CD8-positive, alpha-beta memory T cell (primary cell): Measurements from ENCODE around the gene ZNF615. TPM values are rescaled to one million over a fixed set of nuclear protein-coding genes. Genes with fewer than 3 reads are reported as not detected.
A peak's percentile ranks its signal among the peaks of the same experiment; 100 is the strongest.
"Not testable (repeated sequence)": the region's sequence is repeated elsewhere in the genome, so short reads cannot be mapped to it uniquely, and the experiment has no call there.

ENCODE experiments used
- CTCF ChIA-PET: fragments of 350-600 bp; sonication (Branson Sonifier 250); formaldehyde crosslinking; loops from one replicate; lab custom pipeline; 2021; ENCODE audit warnings: antibody characterized with exemption; lab: Charles Lee
- POLR2A ChIA-PET: fragments of 350-600 bp; sonication (Branson Sonifier 250); formaldehyde crosslinking; loops from one replicate; lab custom pipeline; 2021; ENCODE audit warnings: antibody characterized with exemption; lab: Charles Lee
- DNase-seq, 5 donors: peaks; one replicate each; pipeline versions ENCODE4 v3.0.0 to v3.0.0-alpha.2; 2020 to 2022; ENCODE audit warnings: mixed read lengths in 1 of 5
- H3K27ac ChIP-seq: one replicate; pipeline ENCODE4 v1.7.0; 2013; ENCODE audit warnings: low read depth, mild to moderate bottlenecking, low read length, moderate library complexity
- H3K27me3 ChIP-seq: 2 replicates; pipeline ENCODE4 v1.7.0; 2013; ENCODE audit warnings: low read length, mild to moderate bottlenecking; ENCODE audit not compliant: insufficient read depth, poor library complexity, severe bottlenecking
- H3K36me3 ChIP-seq: 2 replicates; pipeline ENCODE4 v1.7.0; 2013; ENCODE audit warnings: mild to moderate bottlenecking, low read length, moderate library complexity; ENCODE audit not compliant: insufficient read depth
- H3K4me1 ChIP-seq: 2 replicates; pipeline ENCODE4 v1.7.0; 2013; ENCODE audit warnings: mild to moderate bottlenecking, low read length, moderate library complexity; ENCODE audit not compliant: insufficient read depth
- H3K4me3 ChIP-seq: 2 replicates; pipeline ENCODE4 v1.7.0; 2013; ENCODE audit warnings: mild to moderate bottlenecking, low read length
- H3K9me3 ChIP-seq: 2 replicates; pipeline ENCODE4 v1.7.0; 2013; ENCODE audit warnings: mild to moderate bottlenecking, low read length
- H3K27ac Mint-ChIP-seq, 8 donors: one replicate each; pipeline ENCODE4 v1.8.0; 2020 to 2021; ENCODE audit warnings: mixed read lengths in 8 of 8, mild to moderate bottlenecking in 6 of 8, inconsistent platforms in 3 of 8, moderate library complexity in 3 of 8
- H3K27me3 Mint-ChIP-seq, 2 donors: one replicate each; pipeline ENCODE4 v1.8.0; 2020 to 2021; ENCODE audit warnings: mixed read lengths in 2 of 2, mild to moderate bottlenecking in 1 of 2, moderate library complexity in 1 of 2
- H3K36me3 Mint-ChIP-seq, 3 donors: one replicate each; pipeline ENCODE4 v1.8.0; 2020 to 2021; ENCODE audit warnings: mixed read lengths in 3 of 3, inconsistent platforms in 1 of 3, mild to moderate bottlenecking in 1 of 3
- H3K4me1 Mint-ChIP-seq, 3 donors: one replicate each; pipeline ENCODE4 v1.8.0; 2020 to 2021; ENCODE audit warnings: mixed read lengths in 3 of 3, inconsistent platforms in 1 of 3, mild to moderate bottlenecking in 1 of 3
- H3K4me3 Mint-ChIP-seq, 7 donors: one replicate each; pipeline ENCODE4 v1.8.0; 2020 to 2021; ENCODE audit warnings: mixed read lengths in 7 of 7, mild to moderate bottlenecking in 6 of 7, moderate library complexity in 4 of 7, inconsistent platforms in 2 of 7
- H3K9me3 Mint-ChIP-seq, 5 donors: one replicate each; pipeline ENCODE4 v1.8.0; 2020 to 2022; ENCODE audit warnings: mixed read lengths in 5 of 5, mild to moderate bottlenecking in 3 of 5, moderate library complexity in 2 of 5, inconsistent platforms in 1 of 5
- polyA plus RNA-seq: library from polyadenylated mRNA; unstranded; fragments of 300-500 nt; fragmentation: Illumina TruSeq; gene quantifications from one replicate; pipeline ENCODE4 v1.2.3, GENCODE V29; 2021
- total RNA-seq, 2 experiments: library from RNA; stranded (reverse); gene quantifications; one replicate each; pipeline ENCODE4 v1.2.3, GENCODE V29; 2021

Gene ZNF615
- 1 to 10 TPM; 7.6 to 8.8 TPM for total RNA-seq
- polyA plus RNA-seq, result 9.6 TPM

DNA sequence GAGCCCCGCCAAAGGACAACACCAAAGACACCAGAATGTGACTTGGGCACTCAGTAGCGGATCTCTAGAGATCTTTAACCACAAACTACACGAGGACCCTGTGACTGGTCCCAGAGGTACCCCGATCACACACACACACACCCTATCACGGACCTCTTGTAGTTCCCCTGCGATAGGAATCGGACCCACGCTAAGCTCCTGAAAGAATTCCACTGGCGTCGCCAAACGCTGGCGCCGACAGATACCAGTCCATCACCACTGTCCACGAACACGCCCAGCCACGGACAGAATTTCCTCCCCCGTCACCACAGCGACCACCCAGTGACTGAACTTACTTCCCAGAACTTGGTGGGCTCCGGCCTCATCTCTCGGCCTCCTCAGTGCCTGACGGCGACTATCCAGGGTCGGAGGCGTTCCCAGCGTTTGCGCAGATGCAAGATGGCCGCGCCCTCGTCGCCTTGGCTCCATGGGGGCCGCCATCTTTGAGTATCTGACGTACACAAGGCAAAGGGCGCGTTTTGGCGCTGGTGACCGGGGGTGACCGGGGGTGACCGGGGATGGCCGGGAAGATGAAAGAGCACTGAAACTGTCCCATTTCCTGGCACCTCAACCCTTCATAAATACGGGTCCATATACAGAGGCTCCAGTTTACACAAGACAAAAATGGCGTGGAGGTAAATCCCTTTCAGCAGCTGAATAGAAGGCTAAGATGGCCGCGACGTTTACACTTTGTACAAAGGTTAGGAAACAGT, at the start of gene ZNF615:
Gene ZNF615 (minus strand): TSS at position 406 of the 752 bp plus-strand sequence. CDS start 4,500 bp downstream, outside the sequence.
- H3K27ac Mint-ChIP-seq, result peak within 1 kb of the TSS; percentile 64 to 99 (median 96)
- peaks cover 32 to 61% (median 48%) of the 10 kb centered on the region in 5 donors for H3K9me3 Mint-ChIP-seq
- peaks cover 22 to 27% (median 25%) of the 10 kb centered on the region in 3 donors for H3K4me1 Mint-ChIP-seq
- Histone ChIP-seq H3K9me3 (peaks cover 5% of the 10 kb centered on the region), H3K27me3 (no peaks in the 10 kb centered on the region), H3K4me3 (peak within 1 kb of the TSS; percentile 94), H3K4me1 (peaks cover 10% of the 10 kb centered on the region), H3K27ac (peak within 1 kb of the TSS; percentile 91), H3K36me3 (peaks cover 11% of the 10 kb centered on the region)
- no peaks in the 10 kb centered on the region for H3K27me3 Mint-ChIP-seq
- peaks cover 16 to 68% (median 43%) of the 10 kb centered on the region in 3 donors for H3K36me3 Mint-ChIP-seq
- peak within 1 kb of the TSS; percentile 94 to 98 (median 97) for H3K4me3 Mint-ChIP-seq
- ChIA-PET CTCF (interaction anchor here (1.1 kb wide), 1 partner anchor 21 kb away, joined by 3 read pairs; the partner anchor contains the start of gene ZNF350), POLR2A (interaction anchor here (1.0 to 1.8 kb wide), 3 partner anchors 21 to 181 kb away, joined by 3 to 10 read pairs (median 3); partner anchors contain the start of genes PPP2R1A and ZNF432)
- peak; percentile 75 to 90 (median 81) for DNase-seq

DNA sequence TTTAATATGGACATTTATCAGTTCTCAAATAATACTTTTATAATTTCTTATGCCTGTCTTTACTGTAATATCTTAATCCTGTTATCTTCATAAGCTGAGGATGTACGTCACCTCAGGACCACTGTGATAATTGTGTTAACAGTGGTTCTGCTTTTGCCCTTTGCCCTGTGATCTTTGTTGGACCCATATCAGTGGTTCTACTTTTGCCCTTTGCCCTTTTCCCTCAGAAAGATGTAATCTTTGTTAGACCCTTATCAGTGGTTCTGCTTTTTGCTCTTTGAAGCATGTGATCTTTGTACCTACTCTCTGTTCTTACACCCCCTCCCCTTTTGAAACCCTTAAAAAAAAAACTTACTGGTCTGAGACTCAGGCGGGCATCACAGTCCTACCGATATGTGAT, 48.5 kb upstream of the ZNF615 start:
- H3K4me1 Mint-ChIP-seq, H3K4me1 ChIP-seq, H3K27me3 ChIP-seq, H3K27ac ChIP-seq, CTCF ChIA-PET, H3K4me3 ChIP-seq, H3K27me3 Mint-ChIP-seq, H3K4me3 Mint-ChIP-seq, DNase-seq, H3K36me3 ChIP-seq, H3K27ac Mint-ChIP-seq, POLR2A ChIA-PET: not testable (repeated sequence)
- Mint-ChIP-seq H3K36me3 (peaks cover 8 to 82% (median 52%) of the 10 kb centered on the region in 3 donors), H3K9me3 (peaks cover 27 to 95% (median 93%) of the 10 kb centered on the region in 5 donors)
- peaks cover 17% of the 10 kb centered on the region for H3K9me3 ChIP-seq

DNA sequence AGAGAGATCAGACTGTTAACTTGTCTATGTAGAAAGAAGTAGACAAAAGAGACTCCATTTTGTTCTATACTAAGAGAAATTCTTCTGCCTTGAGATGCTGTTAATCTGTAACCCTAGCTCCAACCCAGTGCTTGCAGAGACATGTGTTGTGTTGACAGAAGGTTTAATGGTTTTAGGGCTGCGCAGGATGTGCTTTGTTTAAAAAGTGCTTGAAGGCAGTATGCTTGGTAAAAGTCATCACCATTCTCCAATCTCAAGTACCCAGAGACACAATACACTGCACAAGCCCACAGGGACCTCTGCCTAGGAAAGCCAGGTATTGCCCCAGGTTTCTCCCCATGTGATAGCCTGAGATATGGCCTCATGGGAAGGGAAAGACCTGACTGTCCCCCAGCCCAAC, 43.7 kb upstream of the ZNF615 start:
- H3K4me3 Mint-ChIP-seq, H3K27ac ChIP-seq, H3K4me3 ChIP-seq, H3K27me3 Mint-ChIP-seq, POLR2A ChIA-PET, CTCF ChIA-PET, H3K36me3 ChIP-seq, DNase-seq, H3K27me3 ChIP-seq: not testable (repeated sequence)
- peaks cover 12% of the 10 kb centered on the region for H3K4me1 ChIP-seq
- peaks cover 21 to 29% (median 22%) of the 10 kb centered on the region in 3 donors for H3K4me1 Mint-ChIP-seq
- H3K36me3 Mint-ChIP-seq, result peaks cover 15 to 67% (median 48%) of the 10 kb centered on the region in 3 donors
- peak overlapping the region in 1 of 8 donors; percentile 29 for H3K27ac Mint-ChIP-seq
- H3K9me3 Mint-ChIP-seq, result peaks cover 25 to 69% (median 56%) of the 10 kb centered on the region in 5 donors
- peaks cover 11% of the 10 kb centered on the region for H3K9me3 ChIP-seq

DNA sequence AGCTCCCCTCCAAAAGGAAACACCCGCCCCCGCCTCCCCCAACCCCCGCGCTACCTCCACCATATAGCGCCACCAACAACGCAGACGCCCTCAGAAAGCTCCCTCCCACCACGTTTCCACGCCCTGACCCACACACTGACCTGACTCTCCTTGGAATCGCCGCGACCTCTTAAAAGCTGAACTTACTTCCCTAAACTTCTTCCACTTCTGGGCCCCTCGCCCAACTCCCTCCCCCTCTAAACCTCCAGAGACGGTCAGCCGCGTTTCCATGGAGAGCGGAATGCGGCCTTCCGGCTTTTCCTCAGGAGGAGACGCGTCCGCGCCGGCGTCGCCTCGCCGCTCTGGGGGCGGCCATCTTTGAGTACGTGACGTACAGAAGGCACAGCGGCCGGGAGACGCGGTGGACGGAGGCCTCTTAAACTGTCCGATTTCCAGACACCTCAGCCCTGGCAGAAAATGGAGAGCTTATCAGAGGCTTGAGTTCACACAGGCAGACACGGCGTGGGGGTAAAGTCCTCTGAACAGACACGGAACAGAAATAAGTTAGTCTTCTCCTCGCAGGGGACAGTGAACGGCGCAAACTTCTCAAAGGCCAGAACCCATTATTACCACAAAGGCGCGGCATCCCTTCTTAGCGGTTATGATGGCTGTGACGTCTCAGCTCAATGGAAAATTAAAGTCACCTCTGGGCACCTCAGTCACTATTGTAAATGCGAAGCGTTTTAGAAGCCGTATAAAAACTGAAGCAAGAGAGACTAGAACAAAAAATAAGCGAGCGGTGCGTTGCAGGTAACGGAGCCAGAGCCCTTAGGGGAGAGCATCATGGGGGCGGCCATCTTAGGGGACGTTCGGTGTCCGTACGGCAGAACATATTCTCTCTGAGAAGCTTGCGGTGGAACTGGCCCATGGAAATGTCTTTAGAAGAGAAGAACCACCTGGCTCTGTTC, 40.8 kb upstream of the ZNF615 start, which contains the start of gene ZNF432:
Gene ZNF432 (minus strand): TSS at position 284 of the 947 bp plus-strand sequence. CDS start 1,970 bp downstream, outside the sequence.
- Histone ChIP-seq H3K27ac (peak within 1 kb of the TSS; percentile 98), H3K36me3 (peaks cover 17% of the 10 kb centered on the region), H3K9me3 (peaks cover 11% of the 10 kb centered on the region), H3K4me1 (peaks cover 12% of the 10 kb centered on the region), H3K27me3 (no peaks in the 10 kb centered on the region), H3K4me3 (peak within 1 kb of the TSS; percentile 92)
- Mint-ChIP-seq H3K36me3 (peaks cover 31 to 65% (median 53%) of the 10 kb centered on the region in 3 donors), H3K9me3 (peaks cover 26 to 60% (median 45%) of the 10 kb centered on the region in 5 donors), H3K27ac (peak within 1 kb of the TSS; percentile 96 to 100 (median 99)), H3K27me3 (peaks cover 0 to 1% of the 10 kb centered on the region in 2 donors), H3K4me3 (peak within 1 kb of the TSS; percentile 93 to 100 (median 97)), H3K4me1 (peaks cover 24 to 45% (median 28%) of the 10 kb centered on the region in 3 donors)
- ChIA-PET CTCF (interaction anchor here (0.7 to 1.1 kb wide), 3 partner anchors 15 to 20 kb away, joined by 3 to 5 read pairs (median 3); partner anchors contain the start of gene ZNF614), POLR2A (interaction anchor here (0.5 to 1.9 kb wide), 7 partner anchors 15 to 145 kb away, joined by 3 to 12 read pairs (median 6); partner anchors contain the start of genes PPP2R1A, ZNF614, ZNF615 and ZNF836)
- peak; percentile 70 to 91 (median 80) for DNase-seq

DNA sequence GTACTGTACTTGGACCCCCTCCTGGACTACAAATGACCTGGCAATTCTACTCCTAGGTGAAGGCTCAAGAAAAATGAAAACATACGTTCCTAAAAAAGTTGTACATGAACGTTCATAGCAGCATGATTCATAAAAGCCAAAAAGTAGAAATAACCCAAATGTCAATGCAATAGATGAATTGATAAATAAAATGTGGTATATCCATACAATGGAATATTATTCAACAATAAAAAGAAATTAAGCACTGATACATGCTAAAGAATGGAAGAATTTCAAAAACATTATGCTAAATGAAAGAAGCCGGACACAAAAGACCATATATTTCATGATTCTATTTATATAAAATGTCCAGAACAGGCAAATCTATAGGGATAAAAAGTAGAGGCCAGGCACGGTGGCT, 31.2 kb upstream of the ZNF615 start:
- no peaks in the 10 kb centered on the region for H3K27me3 ChIP-seq
- Mint-ChIP-seq H3K27ac (no peak overlapping the region), H3K9me3 (peaks cover 35 to 94% (median 85%) of the 10 kb centered on the region in 5 donors), H3K36me3 (peaks cover 67 to 93% (median 92%) of the 10 kb centered on the region in 3 donors), H3K4me1 (no peaks in the 10 kb centered on the region), H3K27me3 (no peaks in the 10 kb centered on the region), H3K4me3 (no peak overlapping the region)
- H3K4me1 ChIP-seq, result no peaks in the 10 kb centered on the region
- CTCF ChIA-PET, result no interaction called here
- DNase-seq, result no peak
- H3K36me3 ChIP-seq, result peaks cover 71% of the 10 kb centered on the region
- POLR2A ChIA-PET, result no interaction called here
- H3K9me3 ChIP-seq, result peaks cover 51% of the 10 kb centered on the region
- no peak overlapping the region for H3K27ac ChIP-seq
- H3K4me3 ChIP-seq, result no peak overlapping the region

DNA sequence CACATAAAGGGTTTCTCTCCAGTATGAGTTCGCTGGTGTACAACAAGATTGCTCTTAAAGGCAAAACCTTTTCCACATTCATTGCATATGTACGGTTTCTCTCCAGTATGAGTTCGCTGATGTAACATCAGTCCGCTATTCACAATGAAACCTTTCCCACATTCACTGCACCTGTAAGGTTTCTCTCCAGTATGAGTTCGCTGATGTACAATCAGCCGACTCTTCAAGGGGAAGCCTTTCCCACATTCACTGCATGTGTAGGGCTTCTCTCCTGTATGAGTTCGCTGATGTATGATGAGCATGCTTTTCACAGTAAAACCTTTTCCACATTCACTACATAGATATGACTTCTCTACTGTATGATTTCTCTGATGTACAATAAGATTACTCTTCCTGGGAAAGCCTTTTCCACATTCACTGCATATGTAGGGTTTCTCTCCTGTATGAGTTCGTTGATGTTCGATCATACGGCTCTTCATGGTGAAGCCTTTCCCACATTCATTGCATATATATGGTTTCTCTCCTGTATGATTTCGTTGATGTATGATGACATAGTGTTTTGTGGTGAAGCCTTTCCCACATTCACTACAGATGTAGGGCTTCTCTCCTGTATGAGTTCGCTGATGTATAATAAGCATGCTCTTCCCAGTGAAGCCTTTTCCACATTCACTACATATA, 26.2 kb upstream of the ZNF615 start:
- no peaks in the 10 kb centered on the region for H3K4me1 ChIP-seq
- H3K36me3 ChIP-seq, result peaks cover 42% of the 10 kb centered on the region
- Mint-ChIP-seq H3K27me3 (no peaks in the 10 kb centered on the region), H3K4me1 (no peaks in the 10 kb centered on the region), H3K36me3 (peaks cover 36 to 75% (median 67%) of the 10 kb centered on the region in 3 donors), H3K27ac (no peak overlapping the region), H3K4me3 (no peak overlapping the region), H3K9me3 (peaks cover 41 to 90% (median 90%) of the 10 kb centered on the region in 5 donors)
- peaks cover 76% of the 10 kb centered on the region for H3K9me3 ChIP-seq
- POLR2A ChIA-PET, result no interaction called here
- CTCF ChIA-PET, result no interaction called here
- no peak overlapping the region for H3K27ac ChIP-seq
- DNase-seq, result no peak
- H3K27me3 ChIP-seq, result no peaks in the 10 kb centered on the region
- peak overlapping the region; percentile 35 for H3K4me3 ChIP-seq

DNA sequence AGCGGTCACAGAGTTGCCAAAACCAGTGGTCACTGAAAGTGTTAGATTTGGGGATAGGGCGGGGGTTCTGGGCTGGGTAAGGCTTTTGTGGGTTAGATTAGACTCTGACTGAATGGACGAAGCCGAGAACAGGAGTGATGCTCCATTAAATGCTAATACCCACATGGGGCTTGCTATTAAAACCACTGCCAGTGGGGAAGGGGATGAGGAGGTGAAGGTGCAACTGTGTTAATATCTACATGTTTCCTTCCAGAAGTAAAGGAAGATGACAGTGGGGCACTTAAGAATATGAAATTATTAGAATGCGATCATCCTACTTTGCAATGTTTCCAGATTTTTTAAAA, 20.7 kb upstream of the ZNF615 start:
- H3K27ac Mint-ChIP-seq, result peak overlapping the region; percentile 90 to 99 (median 96)
- H3K4me1 Mint-ChIP-seq, result peaks cover 22 to 36% (median 34%) of the 10 kb centered on the region in 3 donors
- POLR2A ChIA-PET, result interaction anchor here (0.7 to 1.6 kb wide), 4 partner anchors 20 to 42 kb away, joined by 3 to 12 read pairs (median 4); partner anchors contain the start of genes ZNF350, ZNF432 and ZNF615
- H3K4me3 Mint-ChIP-seq, result peak overlapping the region; percentile 87 to 98 (median 92)
- CTCF ChIA-PET, result interaction anchor here (1.5 kb wide), 1 partner anchor 20 kb away, joined by 5 read pairs; the partner anchor contains the start of gene ZNF432
- peaks cover 33 to 80% (median 67%) of the 10 kb centered on the region in 5 donors for H3K9me3 Mint-ChIP-seq
- H3K4me3 ChIP-seq, result peak overlapping the region; percentile 99
- DNase-seq, result no peak
- H3K36me3 ChIP-seq, result peaks cover 17% of the 10 kb centered on the region
- H3K27me3 ChIP-seq, result no peaks in the 10 kb centered on the region
- H3K27ac ChIP-seq, result peak overlapping the region; percentile 96
- H3K9me3 ChIP-seq, result peaks cover 52% of the 10 kb centered on the region
- no peaks in the 10 kb centered on the region for H3K27me3 Mint-ChIP-seq
- H3K4me1 ChIP-seq, result peaks cover 11% of the 10 kb centered on the region
- peaks cover 20 to 62% (median 58%) of the 10 kb centered on the region in 3 donors for H3K36me3 Mint-ChIP-seq
